GM19467 (cell line): ENCODE results near the gene CHCT1.

Experiments
- ATAC-seq: cut with Tn5 transposase; IDR thresholded peaks from one replicate; pipeline ENCODE4 v1.9.1; 2021; ENCODE audit warnings: mild to moderate bottlenecking, moderate library complexity; ENCODE audit not compliant: unreplicated experiment

The CHCT1 gene

GRCh38 chr17:60439501-60439900 is 17.2 kb downstream of the CHCT1 start:
- ATAC-seq, result no peak

- no peak for ATAC-seq
Observed at GRCh38 chr17:60442271-60443173, 20.2 kb downstream of the CHCT1 start.

- ATAC-seq, result no peak
Observed at GRCh38 chr17:60443713-60444112, 21.4 kb downstream of the CHCT1 start.

GRCh38 chr17:60445144-60445543 is 22.9 kb downstream of the CHCT1 start:
- ATAC-seq, result no peak

- ATAC-seq, result no peak
Observed at GRCh38 chr17:60447375-60447774, 25.1 kb downstream of the CHCT1 start.

- ATAC-seq, result no peak
Observed at GRCh38 chr17:60451071-60451470, 28.8 kb downstream of the CHCT1 start.

GRCh38 chr17:60451965-60452364 is 29.7 kb downstream of the CHCT1 start:
- no peak for ATAC-seq

- no peak for ATAC-seq
Observed at GRCh38 chr17:60455378-60455777, 33.1 kb downstream of the CHCT1 start.

- no peak for ATAC-seq
Observed at GRCh38 chr17:60457148-60457547, 34.9 kb downstream of the CHCT1 start.

GRCh38 chr17:60461584-60461983 is 39.3 kb downstream of the CHCT1 start:
- no peak for ATAC-seq

- ATAC-seq, result no peak
Observed at GRCh38 chr17:60463157-60463835, 41.0 kb downstream of the CHCT1 start.

GRCh38 chr17:60464343-60464742 is 42.1 kb downstream of the CHCT1 start:
- ATAC-seq, result no peak

- no peak for ATAC-seq
Observed at GRCh38 chr17:60468371-60468770, 46.1 kb downstream of the CHCT1 start.

GRCh38 chr17:60471451-60471850 is 49.2 kb downstream of the CHCT1 start:
- ATAC-seq, result no peak

GRCh38 chr17:60472449-60472848 is 50.2 kb downstream of the CHCT1 start:
- ATAC-seq, result no peak

- no peak for ATAC-seq
Observed at GRCh38 chr17:60473788-60474187, 51.5 kb downstream of the CHCT1 start.
